HEK293 (cell line): ENCODE results near the gene COMMD4.

ENCODE experiments used
- GLIS2 ChIP-seq: fragments of 450-650 bp; formaldehyde crosslinking; IDR thresholded peaks from 2 replicates; pipeline ENCODE4 v1.5.1; 2016; ENCODE audit warnings: missing biosample characterization, missing genetic modification characterization
- HOXA7 ChIP-seq: sonication (generic); formaldehyde crosslinking; IDR thresholded peaks from 2 replicates; pipeline ENCODE4 v1.8.1; 2022; ENCODE audit warnings: missing genetic modification reagents, borderline replicate concordance
- IKZF3 ChIP-seq: fragments of 450-650 bp; IDR thresholded peaks from 2 replicates; pipeline ENCODE4 v1.5.0; 2018; ENCODE audit warnings: missing biosample characterization, mild to moderate bottlenecking, missing genetic modification characterization, moderate library complexity
- INSM2 ChIP-seq: fragments of 450-650 bp; formaldehyde crosslinking; IDR thresholded peaks from 2 replicates; pipeline ENCODE4 v1.5.1; 2016; ENCODE audit warnings: missing biosample characterization, missing genetic modification characterization
- OSR2 ChIP-seq: fragments of 450-650 bp; formaldehyde crosslinking; IDR thresholded peaks from 2 replicates; pipeline ENCODE4 v1.5.1; 2016; ENCODE audit warnings: missing biosample characterization, missing genetic modification characterization
- REPIN1 ChIP-seq: fragments of 450-650 bp; formaldehyde crosslinking; IDR thresholded peaks from 2 replicates; pipeline ENCODE4 v1.5.1; 2017; ENCODE audit warnings: missing biosample characterization, missing genetic modification characterization, low read depth
- ZBTB17 ChIP-seq: fragments of 450-650 bp; formaldehyde crosslinking; IDR thresholded peaks from 2 replicates; pipeline ENCODE4 v1.5.1; 2016; ENCODE audit warnings: missing biosample characterization, missing genetic modification characterization
- ZNF121 ChIP-seq: fragments of 450-650 bp; formaldehyde crosslinking; IDR thresholded peaks from 2 replicates; pipeline ENCODE4 v1.5.1; 2016; ENCODE audit warnings: missing biosample characterization, missing genetic modification characterization
- ZNF132 ChIP-seq: fragments of 450-650 bp; formaldehyde crosslinking; IDR thresholded peaks from 2 replicates; pipeline ENCODE4 v1.5.1; 2017; ENCODE audit warnings: missing biosample characterization, missing genetic modification characterization, borderline replicate concordance
- ZNF148 ChIP-seq: fragments of 450-650 bp; formaldehyde crosslinking; IDR thresholded peaks from 2 replicates; pipeline ENCODE4 v1.5.0; 2017; ENCODE audit warnings: missing biosample characterization, missing genetic modification characterization, borderline replicate concordance
- ZNF155 ChIP-seq: fragments of 450-650 bp; formaldehyde crosslinking; IDR thresholded peaks from 2 replicates; pipeline ENCODE4 v1.5.1; 2016; ENCODE audit warnings: missing biosample characterization, missing genetic modification characterization
- ZNF18 ChIP-seq: fragments of 450-650 bp; formaldehyde crosslinking; IDR thresholded peaks from 2 replicates; pipeline ENCODE4 v1.5.1; 2016; ENCODE audit warnings: missing biosample characterization, missing genetic modification characterization
- ZNF221 ChIP-seq: fragments of 450-650 bp; formaldehyde crosslinking; IDR thresholded peaks from 2 replicates; pipeline ENCODE4 v1.5.1; 2017; ENCODE audit warnings: missing biosample characterization, missing genetic modification characterization, borderline replicate concordance
- ZNF239 ChIP-seq: fragments of 450-650 bp; formaldehyde crosslinking; IDR thresholded peaks from 2 replicates; pipeline ENCODE4 v1.5.1; 2016; ENCODE audit warnings: missing biosample characterization, missing genetic modification characterization
- ZNF24 ChIP-seq: fragments of 450-650 bp; formaldehyde crosslinking; IDR thresholded peaks from 2 replicates; pipeline ENCODE4 v1.5.1; 2016; ENCODE audit warnings: missing biosample characterization, missing genetic modification characterization
- ZNF248 ChIP-seq: fragments of 450-650 bp; formaldehyde crosslinking; IDR thresholded peaks from 2 replicates; pipeline ENCODE4 v1.5.1; 2017; ENCODE audit warnings: missing biosample characterization, missing genetic modification characterization
- ZNF26 ChIP-seq: fragments of 450-650 bp; formaldehyde crosslinking; IDR thresholded peaks from 2 replicates; pipeline ENCODE4 v1.5.1; 2016; ENCODE audit warnings: missing biosample characterization, missing genetic modification characterization
- ZNF302 ChIP-seq: fragments of 450-650 bp; formaldehyde crosslinking; IDR thresholded peaks from 2 replicates; pipeline ENCODE4 v1.5.1; 2016; ENCODE audit warnings: missing biosample characterization, missing genetic modification characterization, low read depth
- ZNF354C ChIP-seq: fragments of 450-650 bp; formaldehyde crosslinking; IDR thresholded peaks from 2 replicates; pipeline ENCODE4 v1.5.1; 2016; ENCODE audit warnings: missing biosample characterization, missing genetic modification characterization, low read depth, borderline replicate concordance
- ZNF391 ChIP-seq: fragments of 450-650 bp; formaldehyde crosslinking; IDR thresholded peaks from 2 replicates; pipeline ENCODE4 v1.5.1; 2016; ENCODE audit warnings: low read depth, missing biosample characterization, missing genetic modification characterization, borderline replicate concordance
- ZNF488 ChIP-seq: fragments of 450-650 bp; formaldehyde crosslinking; IDR thresholded peaks from 2 replicates; pipeline ENCODE4 v1.5.1; 2016; ENCODE audit warnings: missing biosample characterization, missing genetic modification characterization
- ZNF548 ChIP-seq: fragments of 450-650 bp; formaldehyde crosslinking; IDR thresholded peaks from 2 replicates; pipeline ENCODE4 v1.5.1; 2016; ENCODE audit warnings: missing biosample characterization, missing genetic modification characterization
- ZNF549 ChIP-seq: fragments of 450-650 bp; IDR thresholded peaks from 2 replicates; pipeline ENCODE4 v1.5.1; 2018; ENCODE audit warnings: missing biosample characterization, missing genetic modification characterization, mild to moderate bottlenecking, inconsistent platforms, moderate library complexity
- ZNF580 ChIP-seq: fragments of 450-650 bp; formaldehyde crosslinking; IDR thresholded peaks from 2 replicates; pipeline ENCODE4 v1.5.1; 2016; ENCODE audit warnings: missing biosample characterization, missing genetic modification characterization
- ZNF596 ChIP-seq: fragments of 450-650 bp; IDR thresholded peaks from 2 replicates; pipeline ENCODE4 v1.5.0; 2018; ENCODE audit warnings: missing biosample characterization, mild to moderate bottlenecking, missing genetic modification characterization, moderate library complexity
- ZNF610 ChIP-seq: fragments of 450-650 bp; formaldehyde crosslinking; IDR thresholded peaks from 2 replicates; pipeline ENCODE4 v1.5.1; 2016; ENCODE audit warnings: missing biosample characterization, missing genetic modification characterization, borderline replicate concordance
- ZNF624 ChIP-seq: fragments of 450-650 bp; formaldehyde crosslinking; IDR thresholded peaks from 2 replicates; pipeline ENCODE4 v1.5.1; 2017; ENCODE audit warnings: missing biosample characterization, missing genetic modification characterization
- ZNF629 ChIP-seq: fragments of 450-650 bp; formaldehyde crosslinking; IDR thresholded peaks from 2 replicates; pipeline ENCODE4 v1.5.1; 2017; ENCODE audit warnings: missing biosample characterization, missing genetic modification characterization
- ZNF660 ChIP-seq: fragments of 450-650 bp; IDR thresholded peaks from 2 replicates; pipeline ENCODE4 v1.5.1; 2018; ENCODE audit warnings: missing biosample characterization, mild to moderate bottlenecking, missing genetic modification characterization
- ZNF664 ChIP-seq: fragments of 450-650 bp; formaldehyde crosslinking; IDR thresholded peaks from 2 replicates; pipeline ENCODE4 v1.5.1; 2016; ENCODE audit warnings: missing biosample characterization, missing genetic modification characterization
- ZNF776 ChIP-seq: fragments of 450-650 bp; formaldehyde crosslinking; IDR thresholded peaks from 2 replicates; pipeline ENCODE4 v1.5.0; 2017; ENCODE audit warnings: missing biosample characterization, missing genetic modification characterization, borderline replicate concordance
- ZXDB ChIP-seq: fragments of 450-650 bp; formaldehyde crosslinking; IDR thresholded peaks from 2 replicates; pipeline ENCODE4 v1.5.1; 2016; ENCODE audit warnings: missing biosample characterization, missing genetic modification characterization

COMMD4 gene

GRCh38 chr15:75335705-75336355 lies at the start of gene COMMD4 (continued):
- no peak for TF ChIP-seq ZNF354C (tag by site-specific recombination)
- peak; percentile 87 for TF ChIP-seq ZNF629 (tag by site-specific recombination)
- peak; percentile 69; the same call in 1 of the 2 replicates for TF ChIP-seq GLIS2 (tag by site-specific recombination)
- TF ChIP-seq HOXA7: no peak
- TF ChIP-seq ZNF596 (tag by site-specific recombination): no peak
- TF ChIP-seq ZNF24 (tag by site-specific recombination): peak; percentile 99
- TF ChIP-seq ZNF239 (tag by site-specific recombination): no peak
- TF ChIP-seq ZNF624: no peak
- no peak for TF ChIP-seq ZNF132 (tag by site-specific recombination)
- no peak for TF ChIP-seq ZNF488
- peak; percentile 94 for TF ChIP-seq ZNF580 (tag by site-specific recombination)
- no peak for TF ChIP-seq ZNF302 (tag by site-specific recombination)
- no peak for TF ChIP-seq ZNF26 (tag by site-specific recombination)
- TF ChIP-seq OSR2 (tag by site-specific recombination): no peak; the same call in 1 of the 2 replicates
- no peak for TF ChIP-seq ZNF121
- TF ChIP-seq ZNF776 (tag by site-specific recombination): no peak
- peak; percentile 80 for TF ChIP-seq ZNF660
- TF ChIP-seq ZNF221 (tag by site-specific recombination): no peak
- no peak for TF ChIP-seq REPIN1 (tag by site-specific recombination)
- TF ChIP-seq ZNF391 (tag by site-specific recombination): 0 out of 2 replicates have a peak, but pooled peaks have one; percentile 82
- no peak for TF ChIP-seq ZNF148 (tag by site-specific recombination)
- no peak for TF ChIP-seq ZNF155 (tag by site-specific recombination)
- no peak for TF ChIP-seq ZNF548
- TF ChIP-seq ZNF664 (tag by site-specific recombination): no peak
- peak; percentile 90 for TF ChIP-seq INSM2 (tag by site-specific recombination)
- TF ChIP-seq ZNF18 (tag by site-specific recombination): peak; percentile 62; the same call in 1 of the 2 replicates
- no peak for TF ChIP-seq ZNF248 (tag by site-specific recombination)
- no peak for TF ChIP-seq ZNF549 (tag by site-specific recombination)
- TF ChIP-seq ZNF610 (tag by site-specific recombination): peak; percentile 82
- TF ChIP-seq IKZF3 (tag by site-specific recombination): peak; percentile 95
- peak; percentile 67 for TF ChIP-seq ZBTB17 (tag by site-specific recombination)
- peak; percentile 97 for TF ChIP-seq ZXDB (tag by site-specific recombination)
